ENCODE data around the gene CALHM5. TPM values are rescaled to one million over a fixed set of nuclear protein-coding genes. Genes with fewer than 3 reads are reported as not detected.

Gene CALHM5
- total and polyA plus RNA-seq, 8 donors, result 2.3 to 6.7 (median 5.3) TPM

DNA sequence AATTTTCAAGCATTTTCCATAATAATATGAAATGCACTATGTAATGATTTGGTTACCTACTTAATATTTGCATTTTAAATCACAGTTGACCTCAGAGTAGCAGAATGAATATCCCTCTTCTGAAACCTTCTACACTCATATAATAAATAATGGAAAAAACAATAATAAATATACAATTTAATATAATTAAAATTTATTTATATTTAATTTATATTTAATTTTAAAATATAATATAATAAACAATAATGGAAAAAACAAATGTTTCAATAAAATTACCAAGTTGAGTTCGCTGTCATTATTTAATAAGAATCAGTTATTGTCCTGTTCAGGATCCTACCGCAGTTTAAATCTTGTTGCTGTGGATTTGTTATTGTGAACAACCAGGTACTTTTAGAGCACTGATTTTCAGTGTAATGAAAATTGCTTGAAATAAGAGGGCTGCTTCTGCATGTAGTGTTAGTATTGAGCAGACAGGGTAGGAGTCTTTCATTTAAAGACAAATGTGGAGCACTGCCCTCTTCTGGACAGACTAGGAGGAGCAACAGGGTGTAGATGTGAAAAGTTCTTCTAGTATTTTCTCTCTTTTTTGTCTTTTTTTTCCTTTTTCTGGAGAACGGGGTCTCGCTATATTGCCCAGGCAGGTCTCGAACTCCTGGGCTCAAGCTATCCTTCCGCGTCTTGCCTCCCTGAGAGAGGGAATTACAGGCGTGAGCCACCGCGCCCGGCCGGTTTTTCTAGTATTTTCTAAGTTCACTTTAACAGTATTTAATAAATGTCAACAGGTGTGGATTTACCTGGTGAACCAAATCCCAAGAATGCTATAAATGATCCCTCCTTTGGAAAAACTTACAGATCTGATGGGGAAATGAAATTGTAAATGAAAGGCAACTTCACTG is 20.5 kb downstream of the CALHM5 start:
- DNase-seq (peak in 3 of 4 donors; percentile 43 to 68 (median 54)), ATAC-seq (peak; percentile 94)
- Histone ChIP-seq H3K9me3 (no peaks in the 10 kb centered on the region), H3K27ac (no peak overlapping the region), H3K27me3 (no peaks in the 10 kb centered on the region), H3K4me1 (peaks cover 0 to 6% of the 10 kb centered on the region in 2 donors), H3K36me3 (no peaks in the 10 kb centered on the region), H3K4me3 (no peak overlapping the region)
- TF ChIP-seq, protein P1, sequence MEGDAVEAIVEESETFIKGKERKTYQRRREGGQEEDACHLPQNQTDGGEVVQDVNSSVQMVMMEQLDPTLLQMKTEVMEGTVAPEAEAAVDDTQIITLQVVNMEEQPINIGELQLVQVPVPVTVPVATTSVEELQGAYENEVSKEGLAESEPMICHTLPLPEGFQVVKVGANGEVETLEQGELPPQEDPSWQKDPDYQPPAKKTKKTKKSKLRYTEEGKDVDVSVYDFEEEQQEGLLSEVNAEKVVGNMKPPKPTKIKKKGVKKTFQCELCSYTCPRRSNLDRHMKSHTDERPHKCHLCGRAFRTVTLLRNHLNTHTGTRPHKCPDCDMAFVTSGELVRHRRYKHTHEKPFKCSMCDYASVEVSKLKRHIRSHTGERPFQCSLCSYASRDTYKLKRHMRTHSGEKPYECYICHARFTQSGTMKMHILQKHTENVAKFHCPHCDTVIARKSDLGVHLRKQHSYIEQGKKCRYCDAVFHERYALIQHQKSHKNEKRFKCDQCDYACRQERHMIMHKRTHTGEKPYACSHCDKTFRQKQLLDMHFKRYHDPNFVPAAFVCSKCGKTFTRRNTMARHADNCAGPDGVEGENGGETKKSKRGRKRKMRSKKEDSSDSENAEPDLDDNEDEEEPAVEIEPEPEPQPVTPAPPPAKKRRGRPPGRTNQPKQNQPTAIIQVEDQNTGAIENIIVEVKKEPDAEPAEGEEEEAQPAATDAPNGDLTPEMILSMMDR (IDR thresholded peaks at IDR 0.05), result peak; percentile 76 to 78
- intact Hi-C loops (cut with DNase I), result loop anchor here in 1 of 2 donors (10.0 kb wide), 1 partner anchor 247 kb away; no protein-coding TSS in a partner anchor

DNA sequence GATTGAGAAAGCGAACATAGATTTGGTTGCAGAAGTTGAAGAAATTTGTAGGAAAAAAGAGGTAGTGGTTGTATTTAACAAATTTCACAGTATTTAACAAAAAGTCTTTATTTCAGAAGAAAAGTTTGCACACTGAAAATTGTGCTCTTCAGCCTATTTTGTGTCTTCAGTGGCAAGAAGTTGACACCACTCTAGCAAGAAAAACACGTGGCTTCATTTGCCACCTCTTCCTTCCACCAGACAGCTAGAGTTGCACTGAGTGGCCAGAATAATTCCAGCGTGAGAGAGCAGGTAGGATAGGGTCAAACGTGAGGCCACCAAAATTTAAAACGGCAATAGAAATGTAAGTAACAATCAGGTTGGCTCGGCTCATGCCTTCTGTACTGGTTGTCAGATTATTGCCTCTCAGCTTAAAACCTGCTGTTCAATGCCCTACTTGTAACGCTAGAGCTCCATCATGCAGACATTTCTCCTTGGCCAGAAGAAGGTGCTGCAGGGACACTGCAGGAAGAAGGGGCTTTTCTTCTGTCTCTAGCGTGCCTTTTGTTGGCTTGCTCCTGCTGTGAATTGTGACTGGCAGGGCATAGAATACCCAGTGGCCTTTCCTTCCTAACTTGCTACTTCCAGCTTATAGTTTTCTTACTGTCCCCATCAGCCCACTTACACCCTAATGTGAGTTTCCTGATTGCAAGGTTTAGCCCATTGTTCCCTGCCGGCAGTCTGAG is 22.0 kb downstream of the CALHM5 start:
- intact Hi-C loops (cut with DNase I), result loop anchor here in 1 of 2 donors (10.0 kb wide), 1 partner anchor 249 kb away; no protein-coding TSS in a partner anchor
- no peaks in the 10 kb centered on the region for H3K27me3 ChIP-seq
- no peak overlapping the region for H3K27ac ChIP-seq
- TF ChIP-seq, protein P1 (IDR thresholded peaks at IDR 0.05), result no peak
- DNase-seq, result no peak
- peaks cover 0 to 6% of the 10 kb centered on the region in 2 donors for H3K4me1 ChIP-seq
- ATAC-seq, result no peak
- no peak overlapping the region for H3K4me3 ChIP-seq
- H3K9me3 ChIP-seq, result no peaks in the 10 kb centered on the region
- no peaks in the 10 kb centered on the region for H3K36me3 ChIP-seq

DNA sequence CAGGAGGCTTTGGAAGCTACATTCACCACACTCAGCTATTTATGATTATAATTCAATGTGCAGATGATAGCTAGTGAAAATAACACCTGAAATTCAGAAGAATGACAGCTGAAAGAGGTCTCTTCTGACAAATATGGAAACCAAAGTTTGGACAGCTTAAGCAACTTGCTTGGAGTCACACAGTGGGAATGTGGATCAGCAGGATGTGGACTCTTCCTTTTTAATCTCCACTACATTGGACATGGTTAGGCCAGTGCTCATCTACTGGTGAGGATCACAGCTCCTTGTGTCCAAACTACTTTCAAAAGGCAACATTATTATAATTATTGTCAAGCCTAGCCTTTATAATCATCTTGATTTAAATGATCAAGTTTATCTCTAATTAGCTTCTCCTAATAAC is 23.7 kb downstream of the CALHM5 start:
- no peaks in the 10 kb centered on the region for H3K36me3 ChIP-seq
- DNase-seq (no peak), ATAC-seq (no peak)
- TF ChIP-seq, protein P1 (IDR thresholded peaks at IDR 0.05), result no peak
- intact Hi-C loops (cut with DNase I), result loop anchor here in 1 of 2 donors (10.0 kb wide), 1 partner anchor 250 kb away; no protein-coding TSS in a partner anchor
- H3K4me1 ChIP-seq, result peaks cover 0 to 4% of the 10 kb centered on the region in 2 donors
- H3K27ac ChIP-seq, result no peak overlapping the region
- H3K27me3 ChIP-seq, result no peaks in the 10 kb centered on the region
- H3K4me3 ChIP-seq, result no peak overlapping the region
- H3K9me3 ChIP-seq, result no peaks in the 10 kb centered on the region

DNA sequence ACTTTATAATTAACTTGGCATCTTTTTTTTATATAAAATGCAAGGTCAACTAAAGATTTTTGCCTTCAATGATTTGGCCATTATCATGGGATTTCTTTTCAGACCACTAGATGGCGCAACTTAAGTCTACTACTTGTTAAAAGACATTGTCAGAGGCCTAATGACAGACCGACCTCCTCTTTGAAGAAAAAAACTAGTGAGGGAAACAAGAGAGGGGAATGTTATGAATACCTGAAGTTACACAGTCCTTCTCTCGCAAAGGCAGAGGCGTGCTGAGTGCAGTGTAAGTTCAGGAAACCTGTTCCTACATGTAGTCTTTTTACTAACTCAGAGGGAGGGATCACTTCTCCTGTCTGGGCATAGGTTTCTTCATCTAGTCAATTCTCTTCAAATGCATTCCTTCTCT is 24.8 kb downstream of the CALHM5 start:
- Histone ChIP-seq H3K4me1 (no peaks in the 10 kb centered on the region), H3K4me3 (no peak overlapping the region), H3K9me3 (no peaks in the 10 kb centered on the region), H3K27ac (no peak overlapping the region), H3K36me3 (no peaks in the 10 kb centered on the region), H3K27me3 (peaks cover 0 to 4% of the 10 kb centered on the region in 2 donors)
- DNase-seq (peak in 2 of 4 donors; percentile 48 to 56), ATAC-seq (peak; percentile 71)
- intact Hi-C loops (cut with DNase I), result loop anchor here in 1 of 2 donors (10.0 kb wide), 1 partner anchor 251 kb away; no protein-coding TSS in a partner anchor
- TF ChIP-seq, protein P1 (IDR thresholded peaks at IDR 0.05), result peak; percentile 71 to 77

DNA sequence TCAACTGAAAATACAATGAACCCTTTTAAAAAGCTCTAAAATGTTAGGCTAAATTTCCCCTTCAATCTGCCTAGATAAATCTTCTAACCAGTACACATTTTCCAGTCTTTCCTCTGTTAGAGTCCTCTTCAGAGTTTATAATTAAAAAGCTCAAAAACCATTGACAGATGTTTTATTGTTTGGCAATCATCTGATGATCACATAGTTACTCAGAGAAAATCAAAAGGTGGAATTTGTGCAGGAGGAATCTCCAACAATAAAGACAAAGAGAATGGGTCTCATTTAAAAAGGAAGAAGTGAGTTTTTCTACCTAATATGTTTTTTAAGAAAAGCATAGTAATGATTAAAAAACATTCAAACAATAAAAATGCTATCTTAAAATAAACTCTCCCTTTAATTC is 31.0 kb downstream of the CALHM5 start:
- H3K9me3 ChIP-seq, result no peaks in the 10 kb centered on the region
- ATAC-seq (no peak), DNase-seq (no peak)
- TF ChIP-seq, protein P1 (IDR thresholded peaks at IDR 0.05), result no peak
- H3K4me3 ChIP-seq, result no peak overlapping the region
- intact Hi-C loops (cut with DNase I), result no loop called here
- no peak overlapping the region for H3K27ac ChIP-seq
- H3K36me3 ChIP-seq, result no peaks in the 10 kb centered on the region
- H3K27me3 ChIP-seq, result peaks cover 4 to 15% of the 10 kb centered on the region in 2 donors
- H3K4me1 ChIP-seq, result no peaks in the 10 kb centered on the region

All from left lung (tissue), 10 donors.